Measurements from ENCODE around the gene TTK.
A peak's percentile ranks its signal among the peaks of the same experiment; 100 is the strongest.

Gene TTK

GRCh38 chr6:80004173-80005072 is at the start of gene TTK:
Gene TTK, plus strand, starts transcription at chr6:80004649. Its CDS starts 1,195 bp downstream, at chr6:80005844.
- H3K4me3 ChIP-seq (ENCODE audit: low read depth, low read length, poor library complexity, severe bottlenecking), result peak within 1 kb of the TSS; percentile 82
- H3K9me2 ChIP-seq (ENCODE audit: low read depth, low read length), result no peaks in the 10 kb centered on the region
- no peaks in the 10 kb centered on the region for H3K27me3 ChIP-seq (ENCODE audit: insufficient read depth, low read length)
- no peaks in the 10 kb centered on the region for H3F3A ChIP-seq (ENCODE audit: insufficient read depth, low read length)
- H3K4me1 ChIP-seq (ENCODE audit: insufficient read depth, low read length, severe bottlenecking), result peaks cover 23% of the 10 kb centered on the region
- H2AFZ ChIP-seq (ENCODE audit: low read length), result peak within 1 kb of the TSS; percentile 32; the same call in 1 of the 2 replicates
- H4K20me1 ChIP-seq (ENCODE audit: insufficient read depth, low read length), result no peaks in the 10 kb centered on the region
- peaks cover 12% of the 10 kb centered on the region for H3K79me2 ChIP-seq (ENCODE audit: insufficient read depth, low read length)
- peak within 1 kb of the TSS; percentile 65 for H3K27ac ChIP-seq (ENCODE audit: low read depth, low read length, poor library complexity, severe bottlenecking)
- H3K9ac ChIP-seq (ENCODE audit: low read length), result peak within 1 kb of the TSS; percentile 72
- H3K4me2 ChIP-seq (ENCODE audit: low read length), result peak within 1 kb of the TSS; percentile 81
- peaks cover 33% of the 10 kb centered on the region; the same call in 1 of the 2 replicates for H3K36me3 ChIP-seq (ENCODE audit: insufficient read depth, low read length)
- TF ChIP-seq, protein P1, sequence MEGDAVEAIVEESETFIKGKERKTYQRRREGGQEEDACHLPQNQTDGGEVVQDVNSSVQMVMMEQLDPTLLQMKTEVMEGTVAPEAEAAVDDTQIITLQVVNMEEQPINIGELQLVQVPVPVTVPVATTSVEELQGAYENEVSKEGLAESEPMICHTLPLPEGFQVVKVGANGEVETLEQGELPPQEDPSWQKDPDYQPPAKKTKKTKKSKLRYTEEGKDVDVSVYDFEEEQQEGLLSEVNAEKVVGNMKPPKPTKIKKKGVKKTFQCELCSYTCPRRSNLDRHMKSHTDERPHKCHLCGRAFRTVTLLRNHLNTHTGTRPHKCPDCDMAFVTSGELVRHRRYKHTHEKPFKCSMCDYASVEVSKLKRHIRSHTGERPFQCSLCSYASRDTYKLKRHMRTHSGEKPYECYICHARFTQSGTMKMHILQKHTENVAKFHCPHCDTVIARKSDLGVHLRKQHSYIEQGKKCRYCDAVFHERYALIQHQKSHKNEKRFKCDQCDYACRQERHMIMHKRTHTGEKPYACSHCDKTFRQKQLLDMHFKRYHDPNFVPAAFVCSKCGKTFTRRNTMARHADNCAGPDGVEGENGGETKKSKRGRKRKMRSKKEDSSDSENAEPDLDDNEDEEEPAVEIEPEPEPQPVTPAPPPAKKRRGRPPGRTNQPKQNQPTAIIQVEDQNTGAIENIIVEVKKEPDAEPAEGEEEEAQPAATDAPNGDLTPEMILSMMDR (IDR thresholded peaks at IDR 0.05; ENCODE audit: low read length), result no peak
- TF ChIP-seq EZH2 (IDR thresholded peaks at IDR 0.05; ENCODE audit: borderline replicate concordance, low read length), result no peak
- H3K9me3 ChIP-seq (ENCODE audit: low read length), result no peaks in the 10 kb centered on the region

- H3K27ac ChIP-seq (ENCODE audit: low read depth, low read length, poor library complexity, severe bottlenecking), result no peak overlapping the region
- H2AFZ ChIP-seq (ENCODE audit: low read length), result no peak overlapping the region
- no peak overlapping the region for H3K4me2 ChIP-seq (ENCODE audit: low read length)
- H3K9me3 ChIP-seq (ENCODE audit: low read length), result no peaks in the 10 kb centered on the region
- H4K20me1 ChIP-seq (ENCODE audit: insufficient read depth, low read length), result no peaks in the 10 kb centered on the region
- H3F3A ChIP-seq (ENCODE audit: insufficient read depth, low read length), result no peaks in the 10 kb centered on the region
- TF ChIP-seq EZH2 (IDR thresholded peaks at IDR 0.05; ENCODE audit: borderline replicate concordance, low read length), result no peak
- TF ChIP-seq, protein P1 (IDR thresholded peaks at IDR 0.05; ENCODE audit: low read length), result no peak
- H3K9ac ChIP-seq (ENCODE audit: low read length), result no peak overlapping the region
- no peaks in the 10 kb centered on the region for H3K9me2 ChIP-seq (ENCODE audit: low read depth, low read length)
- no peak overlapping the region for H3K4me3 ChIP-seq (ENCODE audit: low read depth, low read length, poor library complexity, severe bottlenecking)
- no peaks in the 10 kb centered on the region for H3K27me3 ChIP-seq (ENCODE audit: insufficient read depth, low read length)
- no peaks in the 10 kb centered on the region for H3K4me1 ChIP-seq (ENCODE audit: insufficient read depth, low read length, severe bottlenecking)
- no peaks in the 10 kb centered on the region for H3K36me3 ChIP-seq (ENCODE audit: insufficient read depth, low read length)
- H3K79me2 ChIP-seq (ENCODE audit: insufficient read depth, low read length), result no peaks in the 10 kb centered on the region
These were observed 49.6 kb upstream of the TTK start for GRCh38 chr6:79954849-79955248.

DNA sequence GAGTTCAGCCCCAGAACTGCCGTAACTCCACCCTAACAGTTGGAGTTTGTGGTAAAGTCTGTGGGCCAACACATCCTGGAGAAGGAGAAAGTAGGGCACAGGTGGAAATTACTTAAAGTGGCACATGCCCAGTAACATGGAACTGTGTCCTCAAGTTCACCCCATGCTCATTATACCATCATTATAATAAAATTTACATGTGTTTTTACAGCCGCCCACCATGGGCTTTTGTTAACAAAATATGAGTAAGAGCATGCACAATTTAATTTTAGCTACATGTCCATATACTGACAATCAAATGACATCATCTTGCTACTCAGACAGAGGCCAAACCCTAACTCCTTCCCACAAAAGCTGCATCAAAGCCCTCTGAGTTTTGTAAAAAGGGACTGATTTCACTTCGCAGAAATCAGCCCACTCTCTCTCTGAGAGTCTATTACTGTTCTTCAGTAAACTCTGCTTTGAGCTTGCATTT is 39.8 kb upstream of the TTK start:
- Histone ChIP-seq H3K9me2 (ENCODE audit: low read depth, low read length) (no peaks in the 10 kb centered on the region), H3K4me2 (ENCODE audit: low read length) (no peak overlapping the region), H3K4me3 (ENCODE audit: low read depth, low read length, poor library complexity, severe bottlenecking) (no peak overlapping the region), H3K27me3 (ENCODE audit: insufficient read depth, low read length) (no peaks in the 10 kb centered on the region), H3K27ac (ENCODE audit: low read depth, low read length, poor library complexity, severe bottlenecking) (no peak overlapping the region), H3K79me2 (ENCODE audit: insufficient read depth, low read length) (no peaks in the 10 kb centered on the region), H2AFZ (ENCODE audit: low read length) (no peak overlapping the region), H3K4me1 (ENCODE audit: insufficient read depth, low read length, severe bottlenecking) (no peaks in the 10 kb centered on the region), H3K9ac (ENCODE audit: low read length) (no peak overlapping the region), H3K36me3 (ENCODE audit: insufficient read depth, low read length) (no peaks in the 10 kb centered on the region), H3K9me3 (ENCODE audit: low read length) (no peaks in the 10 kb centered on the region), H3F3A (ENCODE audit: insufficient read depth, low read length) (no peaks in the 10 kb centered on the region), H4K20me1 (ENCODE audit: insufficient read depth, low read length) (no peaks in the 10 kb centered on the region)
- TF ChIP-seq, protein P1 (IDR thresholded peaks at IDR 0.05; ENCODE audit: low read length), result no peak
- no peak for TF ChIP-seq EZH2 (IDR thresholded peaks at IDR 0.05; ENCODE audit: borderline replicate concordance, low read length)
